HG02588 (cell line): ENCODE measurements around the gene SLC6A16.
"Not testable (repeated sequence)": the region's sequence is repeated elsewhere in the genome, so short reads cannot be mapped to it uniquely, and the experiment has no call there.

Experiments
- ATAC-seq: cut with Tn5 transposase; IDR thresholded peaks from one replicate; pipeline ENCODE4 v1.9.1; 2021; ENCODE audit warnings: mild to moderate bottlenecking, moderate library complexity; ENCODE audit not compliant: unreplicated experiment

Gene SLC6A16

DNA sequence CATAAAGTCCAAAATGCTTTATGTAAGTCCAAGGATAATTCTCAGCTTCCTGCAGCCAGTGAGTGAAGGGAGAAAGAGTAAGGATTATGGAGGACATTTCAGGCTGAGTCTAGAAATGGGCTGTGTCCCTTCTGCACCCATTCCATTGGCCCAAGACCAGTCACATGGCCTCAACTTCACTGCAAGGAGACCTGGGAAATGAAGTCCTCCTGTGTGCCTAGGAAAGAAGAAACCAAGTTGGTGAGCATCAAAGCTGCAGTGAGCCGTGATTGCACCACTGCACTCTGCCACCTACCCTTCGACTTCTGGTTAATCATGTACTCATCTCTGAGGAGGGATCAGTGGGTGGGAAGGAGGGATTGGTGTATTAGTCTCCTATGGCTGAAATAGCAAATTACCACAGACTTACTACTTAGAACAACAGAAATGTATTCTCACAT, 6.6 kb upstream of the SLC6A16 start:
- ATAC-seq, result no peak

DNA sequence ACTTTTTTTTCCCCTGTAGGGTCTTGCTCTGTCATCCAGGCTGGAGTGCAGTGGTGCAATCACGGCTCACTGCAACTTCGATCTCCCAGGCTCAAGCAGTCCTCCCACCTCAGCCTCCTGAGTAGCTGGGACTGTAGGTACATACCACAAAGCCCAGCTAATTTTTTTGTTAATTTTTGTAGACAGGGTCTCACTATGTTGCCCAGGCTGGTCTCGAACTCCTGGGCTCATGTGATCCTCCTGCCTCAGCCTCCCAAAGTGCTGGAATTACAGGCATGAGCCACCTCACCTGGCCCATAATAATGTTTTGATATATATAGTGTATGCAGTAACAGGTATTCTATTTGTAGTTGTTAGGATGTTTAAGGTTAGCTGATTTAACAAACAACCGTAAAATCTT, 6.2 kb upstream of the SLC6A16 start:
- ATAC-seq, result not testable (repeated sequence)

DNA sequence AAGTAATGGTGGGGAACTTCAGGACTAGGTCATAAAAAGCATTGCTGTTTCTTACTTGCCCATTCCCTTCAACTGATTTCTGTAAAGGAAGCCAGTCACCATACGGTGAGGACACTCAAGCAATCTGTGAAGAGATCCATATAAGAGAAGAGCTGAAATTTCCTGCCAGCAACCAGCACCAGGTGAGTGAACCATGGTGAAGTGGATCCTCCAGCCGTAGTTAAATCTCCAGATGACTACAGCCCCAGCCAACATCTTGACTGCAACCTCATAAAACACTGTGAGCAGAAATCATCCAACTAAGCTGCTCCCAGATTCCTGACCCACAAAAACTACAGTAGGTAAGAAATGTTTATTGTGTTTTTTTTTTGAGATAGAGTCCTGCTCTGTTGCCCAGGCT, 3.8 kb upstream of the SLC6A16 start:
- ATAC-seq, result no peak

DNA sequence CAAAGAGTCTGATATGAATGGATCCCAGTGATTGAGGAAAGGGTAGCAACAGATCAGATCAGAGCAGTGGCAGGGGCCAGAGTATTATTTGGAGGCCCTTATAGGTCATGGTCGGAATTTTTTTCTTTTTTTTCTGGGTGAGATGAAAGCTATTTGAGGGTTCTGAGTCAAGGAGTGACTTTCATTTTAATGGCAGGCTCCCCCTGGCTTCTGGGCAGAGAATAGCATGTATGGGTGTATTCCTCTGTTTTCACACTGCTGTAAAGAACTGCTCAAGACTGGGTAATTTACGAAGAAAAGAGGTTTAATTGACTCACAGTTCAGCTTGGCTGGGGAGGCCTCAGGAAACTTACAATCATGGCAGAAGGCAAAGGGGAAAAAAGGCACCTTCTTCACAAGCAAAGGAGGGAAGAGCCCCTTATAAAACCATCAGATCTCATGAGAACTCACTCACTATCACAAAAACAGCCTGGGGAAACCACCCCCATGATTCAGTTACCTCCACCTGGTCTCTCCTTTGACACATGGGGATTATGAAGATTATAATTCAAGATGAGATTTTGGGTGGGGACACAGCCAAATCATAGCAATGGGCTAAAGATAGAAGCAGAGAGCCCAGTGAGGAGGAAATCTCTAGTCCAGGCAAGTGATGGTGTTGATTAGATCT, 3.0 kb upstream of the SLC6A16 start:
- ATAC-seq, result no peak

- ATAC-seq, result no peak
These were observed 1.2 kb upstream of the SLC6A16 start for GRCh38 chr19:49326165-49326704.

- ATAC-seq, result not testable (repeated sequence)
These were observed 765 bp upstream of the SLC6A16 start for GRCh38 chr19:49325756-49326155.

DNA sequence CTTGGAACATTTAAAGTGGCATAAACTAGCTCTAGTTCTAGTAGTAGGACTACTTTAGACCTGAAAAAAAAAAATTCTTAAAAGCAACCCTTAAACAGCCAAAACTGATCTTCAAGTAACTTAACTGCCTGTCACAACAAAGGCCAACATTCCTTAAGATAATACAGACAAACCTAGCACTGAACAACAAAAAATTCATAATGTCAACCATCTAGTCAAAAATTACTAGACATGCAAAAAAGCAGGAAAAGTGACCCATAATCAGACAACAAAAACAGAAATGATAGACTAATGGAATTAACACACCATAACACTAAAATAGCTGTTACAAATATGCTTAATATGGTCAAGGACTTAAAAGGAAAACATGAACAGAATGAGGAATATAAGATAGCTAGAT, 6.7 kb downstream of the SLC6A16 start:
- no peak for ATAC-seq

GRCh38 chr19:49316284-49316683, 8.7 kb downstream of the SLC6A16 start:
- no peak for ATAC-seq

DNA sequence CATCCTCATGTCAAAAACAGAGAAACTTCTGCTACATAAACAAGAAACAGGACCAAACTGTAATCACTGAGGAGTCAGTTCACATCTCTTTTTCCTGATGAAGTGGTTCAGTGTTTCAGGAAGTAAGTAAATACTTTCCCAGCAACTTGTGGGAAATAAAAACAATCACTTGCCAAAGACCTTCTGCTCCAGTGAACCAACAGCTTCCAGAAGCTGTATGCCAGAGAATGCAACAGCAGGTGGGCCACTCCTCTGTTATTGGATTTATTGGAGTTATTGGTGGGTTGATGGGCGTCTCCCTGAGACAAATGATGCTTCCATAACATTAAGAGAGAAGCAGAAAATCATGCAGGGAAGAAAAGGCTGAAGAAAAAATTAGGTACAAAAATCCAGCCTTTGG, 9.9 kb downstream of the SLC6A16 start:
- no peak for ATAC-seq

DNA sequence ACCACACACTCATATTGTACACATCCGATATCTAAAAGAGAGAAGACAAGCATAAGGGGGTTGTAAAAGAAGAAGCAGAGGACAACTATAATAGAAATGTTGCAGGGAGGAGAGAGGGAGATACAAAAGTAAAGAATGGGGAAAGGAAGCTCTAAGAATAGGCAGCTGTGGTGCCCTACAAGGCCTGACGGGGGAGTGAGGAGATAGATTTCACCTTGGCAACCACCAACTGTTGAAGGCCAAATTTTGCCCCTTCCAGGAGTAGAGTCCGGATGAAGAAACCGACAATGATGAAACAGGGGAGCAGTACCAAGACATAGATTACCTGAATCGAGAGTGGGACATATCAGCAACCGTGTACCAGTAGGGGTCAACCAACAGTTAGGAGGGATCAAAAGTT, 15.9 kb downstream of the SLC6A16 start:
- ATAC-seq, result no peak

GRCh38 chr19:49306734-49307133, 18.3 kb downstream of the SLC6A16 start:
- ATAC-seq, result not testable (repeated sequence)

DNA sequence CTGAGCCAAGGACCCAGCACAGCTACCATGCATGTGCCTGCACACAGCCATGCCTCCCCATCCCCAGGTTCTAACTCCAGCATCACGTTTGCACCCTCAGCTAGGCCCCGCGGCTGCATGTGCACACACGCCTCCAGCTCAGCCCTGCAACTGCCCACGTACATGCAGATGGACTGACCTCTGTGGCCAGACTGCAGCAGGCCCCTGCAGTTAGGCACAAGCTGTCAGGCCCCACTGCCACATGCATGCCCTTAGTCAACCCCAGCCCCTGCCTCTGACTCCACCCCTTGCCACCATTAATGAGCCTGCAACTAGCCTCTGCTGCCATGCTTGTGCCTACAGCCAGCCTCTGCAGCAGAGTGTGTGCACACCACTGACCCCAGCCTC, 23.1 kb downstream of the SLC6A16 start:
- no peak for ATAC-seq

- no peak for ATAC-seq
These were observed 23.7 kb downstream of the SLC6A16 start for GRCh38 chr19:49301165-49301865.

- ATAC-seq, result not testable (repeated sequence)
These were observed 26.3 kb downstream of the SLC6A16 start for GRCh38 chr19:49298653-49299052.

- no peak for ATAC-seq
These were observed 27.6 kb downstream of the SLC6A16 start for GRCh38 chr19:49297403-49297802.

GRCh38 chr19:49295208-49295880, 29.6 kb downstream of the SLC6A16 start:
- no peak for ATAC-seq

GRCh38 chr19:49294401-49294800, 30.6 kb downstream of the SLC6A16 start:
- no peak for ATAC-seq

GRCh38 chr19:49290517-49290916, 34.5 kb downstream of the SLC6A16 start:
- no peak for ATAC-seq

- not testable (repeated sequence) for ATAC-seq
These were observed 35.7 kb downstream of the SLC6A16 start for GRCh38 chr19:49289286-49289685.

GRCh38 chr19:49288205-49288604, 36.8 kb downstream of the SLC6A16 start:
- not testable (repeated sequence) for ATAC-seq

DNA sequence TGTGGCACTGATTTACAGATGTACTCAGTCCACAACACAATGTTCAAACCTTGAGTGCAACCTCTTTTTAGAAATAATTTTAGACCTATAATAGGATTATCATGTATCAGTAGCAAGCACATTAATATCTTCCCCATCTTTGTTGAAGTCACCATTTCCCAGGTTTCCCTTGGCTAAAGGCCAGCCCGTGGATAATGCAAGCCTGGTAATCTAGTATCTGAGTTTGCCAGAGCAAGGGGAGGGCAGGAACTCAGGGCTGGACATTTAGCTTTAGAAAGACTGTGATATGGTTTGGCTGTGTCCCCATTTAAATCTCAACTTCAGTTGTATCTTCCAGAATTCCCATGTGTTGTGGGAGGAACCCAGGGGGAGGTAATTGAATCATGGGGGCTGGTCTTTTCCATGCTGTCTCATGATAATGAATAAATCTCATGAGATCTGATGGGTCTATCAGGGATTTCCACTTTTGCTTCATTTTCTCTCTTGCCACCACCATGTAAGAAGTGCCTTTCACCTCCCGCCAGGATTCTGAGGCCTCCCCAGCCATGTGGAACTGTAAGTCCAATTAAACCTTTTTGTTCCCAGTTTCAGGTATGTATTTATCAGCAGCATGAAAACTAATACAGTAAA, 37.7 kb downstream of the SLC6A16 start:
- ATAC-seq, result no peak
